GM15510 (cell line): ENCODE measurements around the gene GNG13.

Experiments
- POLR2A ChIP-seq: IDR thresholded peaks from 3 replicates; pipeline ENCODE4 v1.6.1; 2011; ENCODE audit warnings: borderline replicate concordance; ENCODE audit not compliant: insufficient read length; ENCODE audit errors: extremely low read depth

Gene GNG13

GRCh38 chr16:804193-805048 lies 3.9 kb upstream of the GNG13 start:
- no peak for TF ChIP-seq POLR2A

GRCh38 chr16:803754-804080 lies 3.2 kb upstream of the GNG13 start:
- no peak for TF ChIP-seq POLR2A

GRCh38 chr16:802914-803753 lies 2.6 kb upstream of the GNG13 start:
- TF ChIP-seq POLR2A: no peak

GRCh38 chr16:802461-802860 lies 1.9 kb upstream of the GNG13 start:
- no peak for TF ChIP-seq POLR2A

- TF ChIP-seq POLR2A: no peak
These were observed 1.2 kb upstream of the GNG13 start for GRCh38 chr16:801584-802363.

GRCh38 chr16:800834-801511 lies 439 bp upstream of the GNG13 start:
- no peak for TF ChIP-seq POLR2A

GRCh38 chr16:799111-799947 lies 1.2 kb downstream of the GNG13 start:
- TF ChIP-seq POLR2A: no peak

- TF ChIP-seq POLR2A: no peak
These were observed 1.9 kb downstream of the GNG13 start for GRCh38 chr16:798666-799065.

GRCh38 chr16:797686-798085 lies 2.8 kb downstream of the GNG13 start:
- TF ChIP-seq POLR2A: no peak

GRCh38 chr16:797120-797420 lies 3.5 kb downstream of the GNG13 start:
- TF ChIP-seq POLR2A: no peak

GRCh38 chr16:796296-797119 lies 4.0 kb downstream of the GNG13 start:
- no peak for TF ChIP-seq POLR2A

GRCh38 chr16:795580-796229 lies 4.8 kb downstream of the GNG13 start:
- no peak for TF ChIP-seq POLR2A

GRCh38 chr16:794853-795466 lies 5.6 kb downstream of the GNG13 start:
- no peak for TF ChIP-seq POLR2A
